Vagina (tissue), 2 donors: Measurements from ENCODE around the gene KCTD1.

ENCODE experiments used
- POLR2AphosphoS5 ChIP-seq, 2 donors: sonication (generic); formaldehyde crosslinking; IDR thresholded peaks; one replicate each; pipeline ENCODE4 v1.9.0; 2017; ENCODE audit warnings: antibody characterized with exemption in 2 of 2, mild to moderate bottlenecking in 2 of 2, low read depth in 1 of 2; ENCODE audit not compliant: insufficient read depth in 1 of 2
- TF ChIP-seq, protein P1 (sequence below), 3 experiments: fragments of 450-650 bp in 2 of 3; fragments of 200-600 bp in 1 of 3; sonication (generic) in 1 of 3; IDR thresholded peaks; one replicate each; pipeline ENCODE4 v1.5.1; 2017 to 2019; ENCODE audit warnings: antibody characterized with exemption in 3 of 3, mild to moderate bottlenecking in 2 of 3, moderate library complexity in 2 of 3

- TF ChIP-seq, protein P1, sequence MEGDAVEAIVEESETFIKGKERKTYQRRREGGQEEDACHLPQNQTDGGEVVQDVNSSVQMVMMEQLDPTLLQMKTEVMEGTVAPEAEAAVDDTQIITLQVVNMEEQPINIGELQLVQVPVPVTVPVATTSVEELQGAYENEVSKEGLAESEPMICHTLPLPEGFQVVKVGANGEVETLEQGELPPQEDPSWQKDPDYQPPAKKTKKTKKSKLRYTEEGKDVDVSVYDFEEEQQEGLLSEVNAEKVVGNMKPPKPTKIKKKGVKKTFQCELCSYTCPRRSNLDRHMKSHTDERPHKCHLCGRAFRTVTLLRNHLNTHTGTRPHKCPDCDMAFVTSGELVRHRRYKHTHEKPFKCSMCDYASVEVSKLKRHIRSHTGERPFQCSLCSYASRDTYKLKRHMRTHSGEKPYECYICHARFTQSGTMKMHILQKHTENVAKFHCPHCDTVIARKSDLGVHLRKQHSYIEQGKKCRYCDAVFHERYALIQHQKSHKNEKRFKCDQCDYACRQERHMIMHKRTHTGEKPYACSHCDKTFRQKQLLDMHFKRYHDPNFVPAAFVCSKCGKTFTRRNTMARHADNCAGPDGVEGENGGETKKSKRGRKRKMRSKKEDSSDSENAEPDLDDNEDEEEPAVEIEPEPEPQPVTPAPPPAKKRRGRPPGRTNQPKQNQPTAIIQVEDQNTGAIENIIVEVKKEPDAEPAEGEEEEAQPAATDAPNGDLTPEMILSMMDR (IDR thresholded peaks at IDR 0.05) = no peak
- TF ChIP-seq POLR2AphosphoS5 (IDR thresholded peaks at IDR 0.05; ENCODE audit: insufficient read depth in 1 of 2, low read depth in 1 of 2) = no peak
Measured at GRCh38 chr18:26520974-26521373, 27.4 kb downstream of the KCTD1 start.
